Measurements from ENCODE around the gene SPATA12. TPM values are rescaled to one million over a fixed set of nuclear protein-coding genes. Genes with fewer than 3 reads are reported as not detected.

Gene SPATA12
- total RNA-seq, 1 donor from 2014 or later: 0.15 TPM

GRCh38 chr3:57048052-57048671, 12.3 kb upstream of the SPATA12 start:
- no peak for DNase-seq (ENCODE audit: low spot score)
- Mint-ChIP-seq H3K36me3 (ENCODE audit: low read depth, unreplicated experiment) (no peaks in the 10 kb centered on the region), H3K9me3 (ENCODE audit: unreplicated experiment) (no peaks in the 10 kb centered on the region), H3K27me3 (ENCODE audit: unreplicated experiment) (peaks cover 3% of the 10 kb centered on the region), H3K4me3 (ENCODE audit: unreplicated experiment) (no peak overlapping the region), H3K4me1 (ENCODE audit: unreplicated experiment) (no peaks in the 10 kb centered on the region), H3K27ac (ENCODE audit: unreplicated experiment) (no peak overlapping the region)
- TF ChIP-seq CTCF (IDR thresholded peaks at IDR 0.05; ENCODE audit: unreplicated experiment): no peak

- Mint-ChIP-seq H3K9me3 (ENCODE audit: unreplicated experiment) (no peaks in the 10 kb centered on the region), H3K36me3 (ENCODE audit: low read depth, unreplicated experiment) (no peaks in the 10 kb centered on the region)
- no peak for TF ChIP-seq CTCF (IDR thresholded peaks at IDR 0.05; ENCODE audit: unreplicated experiment)
These were observed 11.7 kb upstream of the SPATA12 start for GRCh38 chr3:57048728-57049127.

GRCh38 chr3:57052662-57053061, 7.8 kb upstream of the SPATA12 start:
- no peak for DNase-seq (ENCODE audit: low spot score)
- Mint-ChIP-seq H3K9me3 (ENCODE audit: unreplicated experiment) (no peaks in the 10 kb centered on the region), H3K27ac (ENCODE audit: unreplicated experiment) (no peak overlapping the region), H3K4me1 (ENCODE audit: unreplicated experiment) (peaks cover 8% of the 10 kb centered on the region), H3K4me3 (ENCODE audit: unreplicated experiment) (no peak overlapping the region), H3K27me3 (ENCODE audit: unreplicated experiment) (peaks cover 4% of the 10 kb centered on the region), H3K36me3 (ENCODE audit: low read depth, unreplicated experiment) (no peaks in the 10 kb centered on the region)
- TF ChIP-seq CTCF (IDR thresholded peaks at IDR 0.05; ENCODE audit: unreplicated experiment): no peak

More at GRCh38 chr3:57048728-57049127, 11.7 kb upstream of the SPATA12 start:
- Mint-ChIP-seq H3K27me3 (ENCODE audit: unreplicated experiment) (peaks cover 3% of the 10 kb centered on the region), H3K4me3 (ENCODE audit: unreplicated experiment) (no peak overlapping the region), H3K27ac (ENCODE audit: unreplicated experiment) (no peak overlapping the region), H3K4me1 (ENCODE audit: unreplicated experiment) (no peaks in the 10 kb centered on the region)
- no peak for DNase-seq (ENCODE audit: low spot score)

- TF ChIP-seq CTCF (IDR thresholded peaks at IDR 0.05; ENCODE audit: unreplicated experiment): no peak
- no peaks in the 10 kb centered on the region for H3K9me3 Mint-ChIP-seq (ENCODE audit: unreplicated experiment)
- no peaks in the 10 kb centered on the region for H3K36me3 Mint-ChIP-seq (ENCODE audit: low read depth, unreplicated experiment)
- peaks cover 4% of the 10 kb centered on the region for H3K27me3 Mint-ChIP-seq (ENCODE audit: unreplicated experiment)
- DNase-seq (ENCODE audit: low spot score): no peak
- H3K4me3 Mint-ChIP-seq (ENCODE audit: unreplicated experiment): no peak overlapping the region
- H3K4me1 Mint-ChIP-seq (ENCODE audit: unreplicated experiment): peaks cover 13% of the 10 kb centered on the region
- no peak overlapping the region for H3K27ac Mint-ChIP-seq (ENCODE audit: unreplicated experiment)
These were observed 7.3 kb upstream of the SPATA12 start for GRCh38 chr3:57053122-57053521.

- no peak overlapping the region for H3K27ac Mint-ChIP-seq (ENCODE audit: unreplicated experiment)
- H3K4me3 Mint-ChIP-seq (ENCODE audit: unreplicated experiment): no peak overlapping the region
- TF ChIP-seq CTCF (IDR thresholded peaks at IDR 0.05; ENCODE audit: unreplicated experiment): no peak
- H3K36me3 Mint-ChIP-seq (ENCODE audit: low read depth, unreplicated experiment): no peaks in the 10 kb centered on the region
- DNase-seq (ENCODE audit: low spot score): no peak
- peaks cover 19% of the 10 kb centered on the region for H3K4me1 Mint-ChIP-seq (ENCODE audit: unreplicated experiment)
- H3K9me3 Mint-ChIP-seq (ENCODE audit: unreplicated experiment): no peaks in the 10 kb centered on the region
- peaks cover 4% of the 10 kb centered on the region for H3K27me3 Mint-ChIP-seq (ENCODE audit: unreplicated experiment)
These were observed 3.1 kb upstream of the SPATA12 start for GRCh38 chr3:57057351-57057750.
